Measurements from ENCODE around the gene PCNX2. TPM values are rescaled to one million over a fixed set of nuclear protein-coding genes. Genes with fewer than 3 reads are reported as not detected.

PCNX2 gene
- total RNA-seq, 1 donor: 56.8 TPM

- TF ChIP-seq CTCF (IDR thresholded peaks at IDR 0.05; ENCODE audit: extremely low read depth, low read depth, low read length): no peak
- no peak for DNase-seq (ENCODE audit: insufficient read length, low spot score, missing footprints)
- no peaks in the 10 kb centered on the region for H3K36me3 ChIP-seq (ENCODE audit: insufficient read depth, low read length)
- no peaks in the 10 kb centered on the region for H4K20me1 ChIP-seq (ENCODE audit: insufficient read depth, low read length)
- H3K27me3 ChIP-seq (ENCODE audit: insufficient read depth, low read length): peaks cover 3% of the 10 kb centered on the region
- H3K9me3 ChIP-seq (ENCODE audit: low read depth, low read length): no peaks in the 10 kb centered on the region
- no peaks in the 10 kb centered on the region for H3K4me1 ChIP-seq (ENCODE audit: insufficient read depth, low read length)
- H3K4me2 ChIP-seq (ENCODE audit: insufficient read depth, low read length): no peak overlapping the region
- no peak overlapping the region for H2AFZ ChIP-seq (ENCODE audit: low read length)
- H3K27ac ChIP-seq (ENCODE audit: low read depth, low read length): no peak overlapping the region
- H3K79me2 ChIP-seq (ENCODE audit: insufficient read depth, low read length): no peaks in the 10 kb centered on the region
- H3K4me3 ChIP-seq (ENCODE audit: insufficient read depth, low read length): no peak overlapping the region
Observed at GRCh38 chr1:233316473-233316872, 20.9 kb upstream of the PCNX2 start.

GRCh38 chr1:233315718-233316301 is 20.3 kb upstream of the PCNX2 start:
- H4K20me1 ChIP-seq (ENCODE audit: insufficient read depth, low read length): no peaks in the 10 kb centered on the region
- H3K9me3 ChIP-seq (ENCODE audit: low read depth, low read length): no peaks in the 10 kb centered on the region
- no peaks in the 10 kb centered on the region for H3K79me2 ChIP-seq (ENCODE audit: insufficient read depth, low read length)
- H2AFZ ChIP-seq (ENCODE audit: low read length): no peak overlapping the region
- no peak overlapping the region for H3K27ac ChIP-seq (ENCODE audit: low read depth, low read length)
- no peak overlapping the region for H3K4me2 ChIP-seq (ENCODE audit: insufficient read depth, low read length)
- H3K36me3 ChIP-seq (ENCODE audit: insufficient read depth, low read length): no peaks in the 10 kb centered on the region
- no peak overlapping the region for H3K4me3 ChIP-seq (ENCODE audit: insufficient read depth, low read length)
- no peak for DNase-seq (ENCODE audit: insufficient read length, low spot score, missing footprints)
- no peak for TF ChIP-seq CTCF (IDR thresholded peaks at IDR 0.05; ENCODE audit: extremely low read depth, low read depth, low read length)
- no peaks in the 10 kb centered on the region for H3K4me1 ChIP-seq (ENCODE audit: insufficient read depth, low read length)
- H3K27me3 ChIP-seq (ENCODE audit: insufficient read depth, low read length): peaks cover 3% of the 10 kb centered on the region

- H3K27ac ChIP-seq (ENCODE audit: low read depth, low read length): no peak overlapping the region
- no peaks in the 10 kb centered on the region for H4K20me1 ChIP-seq (ENCODE audit: insufficient read depth, low read length)
- H2AFZ ChIP-seq (ENCODE audit: low read length): no peak overlapping the region
- no peak for DNase-seq (ENCODE audit: insufficient read length, low spot score, missing footprints)
- H3K4me1 ChIP-seq (ENCODE audit: insufficient read depth, low read length): no peaks in the 10 kb centered on the region
- no peak overlapping the region for H3K4me3 ChIP-seq (ENCODE audit: insufficient read depth, low read length)
- no peak for TF ChIP-seq CTCF (IDR thresholded peaks at IDR 0.05; ENCODE audit: extremely low read depth, low read depth, low read length)
- no peaks in the 10 kb centered on the region for H3K79me2 ChIP-seq (ENCODE audit: insufficient read depth, low read length)
- H3K9me3 ChIP-seq (ENCODE audit: low read depth, low read length): no peaks in the 10 kb centered on the region
- peaks cover 3% of the 10 kb centered on the region for H3K27me3 ChIP-seq (ENCODE audit: insufficient read depth, low read length)
- no peaks in the 10 kb centered on the region for H3K36me3 ChIP-seq (ENCODE audit: insufficient read depth, low read length)
- no peak overlapping the region for H3K4me2 ChIP-seq (ENCODE audit: insufficient read depth, low read length)
Observed at GRCh38 chr1:233313434-233314155, 18.1 kb upstream of the PCNX2 start.

GRCh38 chr1:233304489-233305102 is 9.1 kb upstream of the PCNX2 start:
- TF ChIP-seq CTCF (IDR thresholded peaks at IDR 0.05; ENCODE audit: extremely low read depth, low read depth, low read length): peak; percentile 70
- H3K79me2 ChIP-seq (ENCODE audit: insufficient read depth, low read length): no peaks in the 10 kb centered on the region
- DNase-seq (ENCODE audit: insufficient read length, low spot score, missing footprints): no peak

More at GRCh38 chr1:233304489-233305102, 9.1 kb upstream of the PCNX2 start:
- no peak overlapping the region for H3K27ac ChIP-seq (ENCODE audit: low read depth, low read length)
- no peaks in the 10 kb centered on the region for H3K4me1 ChIP-seq (ENCODE audit: insufficient read depth, low read length)
- no peak overlapping the region for H3K4me2 ChIP-seq (ENCODE audit: insufficient read depth, low read length)
- no peaks in the 10 kb centered on the region for H3K9me3 ChIP-seq (ENCODE audit: low read depth, low read length)
- H3K4me3 ChIP-seq (ENCODE audit: insufficient read depth, low read length): no peak overlapping the region
- no peak overlapping the region for H2AFZ ChIP-seq (ENCODE audit: low read length)
- H3K36me3 ChIP-seq (ENCODE audit: insufficient read depth, low read length): no peaks in the 10 kb centered on the region
- no peaks in the 10 kb centered on the region for H4K20me1 ChIP-seq (ENCODE audit: insufficient read depth, low read length)
- H3K27me3 ChIP-seq (ENCODE audit: insufficient read depth, low read length): no peaks in the 10 kb centered on the region
